Islet precursor cell (in vitro differentiated cells): ENCODE measurements around the gene ZNF248.

Experiments used
- DNase-seq: peaks from one replicate; pipeline ENCODE4 v3.0.0-alpha.2; 2018

Gene ZNF248

GRCh38 chr10:37819797-37820196 lies 37.6 kb downstream of the ZNF248 start:
- no peak for DNase-seq

GRCh38 chr10:37816290-37816689 lies 41.1 kb downstream of the ZNF248 start:
- DNase-seq: no peak

GRCh38 chr10:37813763-37814162 lies 43.6 kb downstream of the ZNF248 start:
- DNase-seq: no peak

GRCh38 chr10:37812290-37812689 lies 45.1 kb downstream of the ZNF248 start:
- DNase-seq: no peak

GRCh38 chr10:37803269-37803668 lies 54.1 kb downstream of the ZNF248 start:
- no peak for DNase-seq

- no peak for DNase-seq
Observed at GRCh38 chr10:37801557-37801956, 55.9 kb downstream of the ZNF248 start.

GRCh38 chr10:37794305-37794976 lies 63.0 kb downstream of the ZNF248 start:
- DNase-seq: no peak

GRCh38 chr10:37789590-37789989 lies 67.8 kb downstream of the ZNF248 start:
- no peak for DNase-seq

GRCh38 chr10:37784678-37785077 lies 72.7 kb downstream of the ZNF248 start:
- DNase-seq: no peak

- no peak for DNase-seq
Observed at GRCh38 chr10:37780536-37780935, 76.9 kb downstream of the ZNF248 start.

GRCh38 chr10:37777056-37777455 lies 80.4 kb downstream of the ZNF248 start:
- DNase-seq: no peak

GRCh38 chr10:37775612-37776011 lies 81.8 kb downstream of the ZNF248 start:
- no peak for DNase-seq

GRCh38 chr10:37774351-37774750 lies 83.1 kb downstream of the ZNF248 start:
- no peak for DNase-seq

- no peak for DNase-seq
Observed at GRCh38 chr10:37765216-37765615, 92.2 kb downstream of the ZNF248 start.

GRCh38 chr10:37763132-37763531 lies 94.3 kb downstream of the ZNF248 start:
- no peak for DNase-seq

- DNase-seq: no peak
Observed at GRCh38 chr10:37762287-37762686, 95.1 kb downstream of the ZNF248 start.

GRCh38 chr10:37760817-37761216 lies 96.6 kb downstream of the ZNF248 start:
- DNase-seq: no peak

- no peak for DNase-seq
Observed at GRCh38 chr10:37758074-37758473, 99.3 kb downstream of the ZNF248 start.

GRCh38 chr10:37754538-37755323 lies 102.7 kb downstream of the ZNF248 start:
- no peak for DNase-seq

- DNase-seq: no peak
Observed at GRCh38 chr10:37752334-37752875, 105.0 kb downstream of the ZNF248 start.

- DNase-seq: no peak
Observed at GRCh38 chr10:37748170-37748569, 109.2 kb downstream of the ZNF248 start.

GRCh38 chr10:37747081-37747480 lies 110.3 kb downstream of the ZNF248 start:
- DNase-seq: no peak

GRCh38 chr10:37741831-37742230 lies 115.6 kb downstream of the ZNF248 start:
- DNase-seq: no peak

GRCh38 chr10:37739181-37739580 lies 118.2 kb downstream of the ZNF248 start:
- DNase-seq: no peak
